B cell (primary cell): Measurements from ENCODE around the gene DCDC1. TPM values are rescaled to one million over a fixed set of nuclear protein-coding genes. Genes with fewer than 3 reads are reported as not detected.

Experiments used
- ATAC-seq: fragments of 200-7000 bp; cut with Tn5 transposase; one replicate; pipeline ENCODE4 v1.10.0; 2021; ENCODE audit warnings: low read depth, mild to moderate bottlenecking, moderate number of reproducible peaks, moderate library complexity
- CTCF ChIA-PET: fragments of 350-600 bp; sonication (Branson Sonifier 250); formaldehyde crosslinking; loops from one replicate; lab custom pipeline; 2021; ENCODE audit warnings: antibody characterized with exemption, inconsistent platforms; lab: Charles Lee
- POLR2A ChIA-PET: fragments of 350-600 bp; sonication (Branson Sonifier 250); formaldehyde crosslinking; loops from one replicate; lab custom pipeline; 2021; ENCODE audit warnings: antibody characterized with exemption; lab: Charles Lee
- DNase-seq: peaks from one replicate; pipeline ENCODE4 v3.0.0; 2013
- H2AFZ ChIP-seq: 2 replicates; pipeline ENCODE4 v1.6.1; 2012; ENCODE audit warnings: mild to moderate bottlenecking, low read depth, low read length; ENCODE audit not compliant: insufficient read depth, poor library complexity, severe bottlenecking
- H3K27ac ChIP-seq, 2 donors: 1 replicate in 1 of 2; 2 replicates in 1 of 2; pipeline ENCODE4 v1.5.1; 2012 to 2013; ENCODE audit warnings: low read length in 2 of 2, mild to moderate bottlenecking in 2 of 2, moderate library complexity in 1 of 2
- H3K27me3 ChIP-seq, 4 experiments: fragments of 200-600 bp in 1 of 4; sonication (generic) in 1 of 4; replicated peaks in 1 of 4; 1 replicate in 2 of 4; 2 replicates in 2 of 4; pipeline versions ENCODE4 v1.6.1 to v1.7.0; 2013 to 2016; ENCODE audit warnings: low read length in 3 of 4, mild to moderate bottlenecking in 2 of 4, mixed read lengths in 1 of 4, moderate library complexity in 1 of 4; ENCODE audit not compliant: insufficient read depth in 4 of 4, control insufficient read depth in 3 of 4; ENCODE audit errors: control extremely low read depth in 1 of 4
- H3K36me3 ChIP-seq, 2 experiments: replicated peaks in 1 of 2; 1 replicate in 1 of 2; 2 replicates in 1 of 2; pipeline versions ENCODE4 v1.6.1 to v1.7.1; 2013; ENCODE audit warnings: low read length in 1 of 2; ENCODE audit not compliant: insufficient read depth in 2 of 2, control insufficient read depth in 1 of 2; ENCODE audit errors: control extremely low read depth in 1 of 2, extremely low read depth in 1 of 2
- H3K4me1 ChIP-seq, 2 donors: fragments of 200-600 bp in 1 of 2; sonication (generic) in 1 of 2; 1 replicate in 1 of 2; 2 replicates in 1 of 2; pipeline versions ENCODE4 v1.5.1 to v1.6.1; 2013 to 2017; ENCODE audit warnings: low read length in 2 of 2; ENCODE audit not compliant: control insufficient read depth in 2 of 2, insufficient read depth in 2 of 2
- H3K4me2 ChIP-seq: replicated peaks from 2 replicates; pipeline ENCODE3; 2012; ENCODE audit warnings: mild to moderate bottlenecking, low read depth, low read length; ENCODE audit not compliant: poor library complexity, severe bottlenecking
- H3K4me3 ChIP-seq, 5 experiments: fragments of 200-600 bp in 1 of 5; sonication (generic) in 1 of 5; 1 replicate in 3 of 5; 2 replicates in 2 of 5; pipeline versions ENCODE4 v1.5.1 to v1.7.0; 2011 to 2016; ENCODE audit warnings: low read length in 4 of 5, mild to moderate bottlenecking in 4 of 5, low read depth in 2 of 5, control low read depth in 1 of 5, moderate library complexity in 1 of 5; ENCODE audit not compliant: insufficient read depth in 1 of 5; ENCODE audit errors: control extremely low read depth in 1 of 5, extremely low read depth in 1 of 5
- H3K79me2 ChIP-seq: fragments of 200-600 bp; sonication (generic); one replicate; pipeline ENCODE4 v1.6.0; 2016; ENCODE audit warnings: low read length; ENCODE audit not compliant: control insufficient read depth, insufficient read depth
- H3K9ac ChIP-seq: fragments of 200-600 bp; sonication (generic); 2 replicates; pipeline ENCODE4 v1.6.1; 2017; ENCODE audit warnings: mild to moderate bottlenecking, low read length, moderate library complexity
- H3K9me3 ChIP-seq, 3 donors: one replicate each; pipeline versions ENCODE4 v1.6.1 to v1.7.1; 2013; ENCODE audit warnings: low read length in 2 of 3; ENCODE audit not compliant: control insufficient read depth in 2 of 3, insufficient read depth in 1 of 3; ENCODE audit errors: control extremely low read depth in 1 of 3
- H4K20me1 ChIP-seq: 2 replicates; pipeline ENCODE4 v1.6.0; 2012; ENCODE audit warnings: mild to moderate bottlenecking, low read length; ENCODE audit not compliant: insufficient read depth, control insufficient read depth, poor library complexity, severe bottlenecking
- H3K27ac Mint-ChIP-seq: one replicate; pipeline ENCODE4 v1.8.0; 2021; ENCODE audit warnings: mixed read lengths
- H3K27me3 Mint-ChIP-seq: one replicate; pipeline ENCODE4 v1.8.0; 2021; ENCODE audit warnings: mixed read lengths
- H3K4me1 Mint-ChIP-seq: one replicate; pipeline ENCODE4 v1.8.0; 2021; ENCODE audit warnings: mixed read lengths
- H3K4me3 Mint-ChIP-seq: one replicate; pipeline ENCODE4 v1.8.0; 2021; ENCODE audit warnings: mixed read lengths
- H3K9me3 Mint-ChIP-seq: one replicate; pipeline ENCODE4 v1.8.0; 2022; ENCODE audit warnings: mixed read lengths; ENCODE audit not compliant: insufficient read depth
- CTCF ChIP-seq: fragments of 200-600 bp; IDR thresholded peaks from one replicate; pipeline ENCODE4 v1.8.0; 2022; ENCODE audit warnings: antibody characterized with exemption, mild to moderate bottlenecking
- EZH2 ChIP-seq: IDR thresholded peaks from 2 replicates; pipeline ENCODE4 v1.6.1; 2012; ENCODE audit warnings: borderline replicate concordance, low read depth, mild to moderate bottlenecking, moderate library complexity, low read length; ENCODE audit not compliant: insufficient read depth, poor library complexity, severe bottlenecking
- WGBS: methylation state at CpG from one replicate; pipeline ENCODE4 v1.1.5; 2013; ENCODE audit warnings: missing lambda C conversion rate; ENCODE audit not compliant: insufficient coverage; 5-methylcytosine and 5-hydroxymethylcytosine counted together
- intact Hi-C: fragments of 100-400 bp; cut with micrococcal nuclease; formaldehyde crosslinking; loops from one replicate; pipeline ENCODE4 v1.10.0; 2022
- polyA plus RNA-seq: library from polyadenylated mRNA; depleted of rRNA; stranded (reverse); fragments of >200 nt; gene quantifications from 2 replicates; pipeline ENCODE4 v1.2.3, GENCODE V29; 2012
- total RNA-seq, 2 donors: library from RNA; stranded (reverse); fragments of 120-200 nt in 1 of 2; gene quantifications; 1 replicate in 1 of 2; 2 replicates in 1 of 2; pipeline versions ENCODE4 v1.2.3 to v1.2.4, GENCODE V29; 2013 to 2022

Gene DCDC1
- total and polyA plus RNA-seq, 2 donors (not counting 1 experiment from before 2014, with no cell fraction given) = not detected

- Mint-ChIP-seq H3K4me1 (no peaks in the 10 kb centered on the region), H3K4me3 (no peak overlapping the region), H3K27me3 (peaks cover 17% of the 10 kb centered on the region), H3K27ac (no peak overlapping the region), H3K9me3 (no peaks in the 10 kb centered on the region)
- Histone ChIP-seq H3K4me1 (no peaks in the 10 kb centered on the region), H3K4me2 (no peak overlapping the region), H3K27me3 (peaks cover 0 to 7% (median 0%) of the 10 kb centered on the region in 4 experiments), H3K4me3 (no peak overlapping the region), H2AFZ (no peak overlapping the region), H4K20me1 (no peaks in the 10 kb centered on the region), H3K36me3 (no peaks in the 10 kb centered on the region), H3K9ac (no peak overlapping the region), H3K79me2 (no peaks in the 10 kb centered on the region), H3K9me3 (no peaks in the 10 kb centered on the region), H3K27ac (no peak overlapping the region)
- TF ChIP-seq EZH2 = no peak
- no peak for TF ChIP-seq CTCF
- no CpG with 5 or more reads among the region's 2 CpGs for WGBS
- intact Hi-C loops = loop anchor here (5.0 kb wide), 2 partner anchors 1485 to 1575 kb away; no protein-coding TSS in a partner anchor
- ATAC-seq = no peak
- DNase-seq = no peak
- ChIA-PET CTCF (interaction anchor here (0.8 to 1.8 kb wide), 6 partner anchors 9 to 1485 kb away, joined by 3 to 8 read pairs (median 4); no protein-coding TSS in a partner anchor), POLR2A (no interaction called here)
Observed at GRCh38 chr11:30917266-30917665, 452.3 kb downstream of the DCDC1 start.

- no peaks in the 10 kb centered on the region for H3K4me1 Mint-ChIP-seq
- H3K27ac ChIP-seq = no peak overlapping the region
- peaks cover 0 to 7% (median 0%) of the 10 kb centered on the region in 4 experiments for H3K27me3 ChIP-seq
- no peaks in the 10 kb centered on the region for H4K20me1 ChIP-seq
- ChIA-PET CTCF (interaction anchor here (1.2 to 1.8 kb wide), 4 partner anchors 10 to 1484 kb away, joined by 3 to 8 read pairs (median 4); no protein-coding TSS in a partner anchor), POLR2A (no interaction called here)
- no peak overlapping the region for H2AFZ ChIP-seq
- DNase-seq (no peak), ATAC-seq (no peak)
- no peaks in the 10 kb centered on the region for H3K9me3 Mint-ChIP-seq
- H3K79me2 ChIP-seq = no peaks in the 10 kb centered on the region
- no peak overlapping the region for H3K27ac Mint-ChIP-seq
- H3K9me3 ChIP-seq = no peaks in the 10 kb centered on the region
- intact Hi-C loops = loop anchor here (5.0 kb wide), 2 partner anchors 1484 to 1574 kb away; no protein-coding TSS in a partner anchor
- H3K4me3 Mint-ChIP-seq = no peak overlapping the region
- H3K36me3 ChIP-seq = no peaks in the 10 kb centered on the region
- H3K4me2 ChIP-seq = no peak overlapping the region
- H3K9ac ChIP-seq = no peak overlapping the region
- WGBS = 90% methylated on average over 3 of the region's 4 CpGs
- TF ChIP-seq CTCF = no peak
- no peak for TF ChIP-seq EZH2
- no peak overlapping the region for H3K4me3 ChIP-seq
- no peaks in the 10 kb centered on the region for H3K4me1 ChIP-seq
- H3K27me3 Mint-ChIP-seq = peaks cover 17% of the 10 kb centered on the region
Observed at GRCh38 chr11:30916764-30917163, 452.8 kb downstream of the DCDC1 start.
